Left ventricle myocardium inferior (tissue), 1 donor: ENCODE measurements around the gene ASPN. TPM values are rescaled to one million over a fixed set of nuclear protein-coding genes. Genes with fewer than 3 reads are reported as not detected.
"Not testable (repeated sequence)": the region's sequence is repeated elsewhere in the genome, so short reads cannot be mapped to it uniquely, and the experiment has no call there.

Source experiments
- DNase-seq: peaks from one replicate; pipeline ENCODE4 v3.0.0-alpha.2; 2020
- H3K27ac ChIP-seq: fragments of 200-600 bp; replicated peaks from 2 replicates; pipeline ENCODE4 v1.8.0; 2021
- H3K27me3 ChIP-seq: fragments of 200-600 bp; 2 replicates; pipeline ENCODE4 v1.8.0; 2021; ENCODE audit warnings: low read depth
- H3K36me3 ChIP-seq: fragments of 200-600 bp; 2 replicates; pipeline ENCODE4 v1.8.0; 2021
- H3K4me1 ChIP-seq: fragments of 200-600 bp; 2 replicates; pipeline ENCODE4 v1.8.0; 2021
- H3K4me3 ChIP-seq: fragments of 200-600 bp; 2 replicates; pipeline ENCODE4 v1.8.0; 2021; ENCODE audit warnings: mild to moderate bottlenecking, moderate library complexity
- H3K9me3 ChIP-seq: fragments of 200-600 bp; replicated peaks from 2 replicates; pipeline ENCODE4 v1.8.0; 2021
- intact Hi-C: fragments of 100-400 bp; cut with micrococcal nuclease; formaldehyde crosslinking; loops from one replicate; pipeline ENCODE4 v1.11.0; 2022
- total RNA-seq: library from RNA; stranded (reverse); fragmentation: NEBNext Ultra II Directional; extraction: Animal tissue kit (Norgen Biotek cat#: 25700); gene quantifications from one replicate; pipeline ENCODE4 v1.2.1, GENCODE V29; 2021
- TF ChIP-seq, protein P1 (sequence below): fragments of 200-600 bp; IDR thresholded peaks from 2 replicates; pipeline ENCODE4 v1.8.0; 2021; ENCODE audit warnings: antibody characterized with exemption, mild to moderate bottlenecking, borderline replicate concordance
- donor health status: DM: no; HTN: yes; CAD: no; lungs with severe emphysema.

The ASPN gene
- total RNA-seq, 1 donor from 2014 or later, result 17.5 TPM

DNA sequence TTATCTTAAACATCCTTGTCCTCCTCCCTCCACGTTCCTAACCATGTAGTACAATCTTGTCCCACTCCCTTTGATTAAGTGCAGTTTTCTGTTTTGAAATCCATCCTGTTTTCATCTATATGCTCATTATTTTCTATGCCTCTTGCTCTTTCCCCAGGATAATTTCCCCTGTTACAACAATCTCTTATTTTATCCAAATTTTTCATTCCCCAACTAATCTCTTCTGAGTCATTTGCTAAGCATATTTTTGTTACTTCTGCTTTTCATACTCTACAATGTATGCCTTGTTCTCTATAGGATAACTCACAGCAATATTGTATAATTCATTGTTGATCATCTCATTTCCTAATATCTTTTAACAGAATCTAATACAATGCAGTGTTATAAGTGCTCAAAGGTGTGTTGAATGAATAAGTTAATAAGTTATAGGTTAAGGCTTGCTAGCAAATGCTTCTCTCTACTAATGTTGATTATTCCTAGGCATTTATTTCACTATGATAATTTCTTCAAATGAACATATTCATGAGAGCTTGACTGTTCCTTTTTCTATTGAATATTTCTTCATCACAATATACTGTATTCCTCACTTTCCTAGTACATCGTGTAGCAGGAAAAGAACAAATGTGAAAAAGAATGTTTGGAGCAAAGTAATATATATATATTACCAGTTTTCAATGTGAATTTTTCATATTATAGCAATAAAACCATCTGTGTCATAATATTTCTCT, 59.5 kb downstream of the ASPN start:
- peaks cover 10% of the 10 kb centered on the region for H3K4me1 ChIP-seq
- peak overlapping the region; percentile 67 for H3K27ac ChIP-seq
- no peaks in the 10 kb centered on the region for H3K9me3 ChIP-seq
- no peak for DNase-seq
- no peaks in the 10 kb centered on the region for H3K27me3 ChIP-seq
- intact Hi-C loops, result no loop called here
- TF ChIP-seq, protein P1, sequence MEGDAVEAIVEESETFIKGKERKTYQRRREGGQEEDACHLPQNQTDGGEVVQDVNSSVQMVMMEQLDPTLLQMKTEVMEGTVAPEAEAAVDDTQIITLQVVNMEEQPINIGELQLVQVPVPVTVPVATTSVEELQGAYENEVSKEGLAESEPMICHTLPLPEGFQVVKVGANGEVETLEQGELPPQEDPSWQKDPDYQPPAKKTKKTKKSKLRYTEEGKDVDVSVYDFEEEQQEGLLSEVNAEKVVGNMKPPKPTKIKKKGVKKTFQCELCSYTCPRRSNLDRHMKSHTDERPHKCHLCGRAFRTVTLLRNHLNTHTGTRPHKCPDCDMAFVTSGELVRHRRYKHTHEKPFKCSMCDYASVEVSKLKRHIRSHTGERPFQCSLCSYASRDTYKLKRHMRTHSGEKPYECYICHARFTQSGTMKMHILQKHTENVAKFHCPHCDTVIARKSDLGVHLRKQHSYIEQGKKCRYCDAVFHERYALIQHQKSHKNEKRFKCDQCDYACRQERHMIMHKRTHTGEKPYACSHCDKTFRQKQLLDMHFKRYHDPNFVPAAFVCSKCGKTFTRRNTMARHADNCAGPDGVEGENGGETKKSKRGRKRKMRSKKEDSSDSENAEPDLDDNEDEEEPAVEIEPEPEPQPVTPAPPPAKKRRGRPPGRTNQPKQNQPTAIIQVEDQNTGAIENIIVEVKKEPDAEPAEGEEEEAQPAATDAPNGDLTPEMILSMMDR, result no peak
- peak overlapping the region; percentile 42 for H3K4me3 ChIP-seq
- H3K36me3 ChIP-seq, result no peaks in the 10 kb centered on the region

DNA sequence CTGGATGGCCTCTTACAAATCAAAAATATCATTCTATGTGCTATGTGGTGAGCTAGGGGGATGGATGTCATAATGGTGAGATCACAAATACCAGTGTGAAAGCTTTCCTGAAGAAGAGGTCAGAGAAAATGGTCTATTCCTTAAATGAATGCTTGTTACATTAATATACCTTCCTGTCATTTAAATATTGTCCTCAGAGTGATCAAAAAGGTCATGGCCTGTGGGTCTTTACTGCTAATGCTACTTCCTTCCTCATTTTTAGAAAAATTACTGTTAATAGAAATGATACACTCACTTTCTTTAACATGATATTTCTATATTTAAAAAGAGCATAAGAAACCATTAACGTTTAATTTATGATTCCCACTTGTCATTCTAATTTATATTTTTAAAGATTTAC, 67.7 kb downstream of the ASPN start:
- Histone ChIP-seq H3K4me3 (no peak overlapping the region), H3K27me3 (no peaks in the 10 kb centered on the region), H3K36me3 (no peaks in the 10 kb centered on the region), H3K4me1 (peaks cover 4% of the 10 kb centered on the region), H3K9me3 (no peaks in the 10 kb centered on the region), H3K27ac (no peak overlapping the region)
- DNase-seq, result no peak
- TF ChIP-seq, protein P1, result no peak
- intact Hi-C loops, result no loop called here

DNA sequence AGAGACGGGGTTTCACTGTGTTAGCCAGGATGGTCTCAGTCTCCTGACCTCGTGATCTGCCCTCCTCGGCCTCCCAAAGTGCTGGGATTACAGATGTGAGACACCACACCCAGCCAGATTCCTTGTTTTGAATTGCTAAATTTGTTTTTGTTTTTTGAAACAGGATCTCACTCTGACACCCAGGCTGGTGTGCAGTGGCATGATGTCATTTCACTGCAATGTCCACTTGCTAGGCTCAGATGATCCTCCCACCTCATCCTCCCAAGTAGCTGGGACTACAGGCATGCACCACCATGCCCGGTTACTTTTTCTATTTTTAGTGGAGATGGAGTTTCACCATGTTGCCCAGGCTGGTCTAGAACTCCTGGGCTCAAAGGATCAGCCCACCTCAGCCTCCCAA, 71.1 kb downstream of the ASPN start:
- H3K27ac ChIP-seq, result peak overlapping the region; percentile 24
- H3K9me3 ChIP-seq, H3K36me3 ChIP-seq, H3K27me3 ChIP-seq, DNase-seq, H3K4me3 ChIP-seq, intact Hi-C loops: not testable (repeated sequence)
- peaks cover 13% of the 10 kb centered on the region for H3K4me1 ChIP-seq

DNA sequence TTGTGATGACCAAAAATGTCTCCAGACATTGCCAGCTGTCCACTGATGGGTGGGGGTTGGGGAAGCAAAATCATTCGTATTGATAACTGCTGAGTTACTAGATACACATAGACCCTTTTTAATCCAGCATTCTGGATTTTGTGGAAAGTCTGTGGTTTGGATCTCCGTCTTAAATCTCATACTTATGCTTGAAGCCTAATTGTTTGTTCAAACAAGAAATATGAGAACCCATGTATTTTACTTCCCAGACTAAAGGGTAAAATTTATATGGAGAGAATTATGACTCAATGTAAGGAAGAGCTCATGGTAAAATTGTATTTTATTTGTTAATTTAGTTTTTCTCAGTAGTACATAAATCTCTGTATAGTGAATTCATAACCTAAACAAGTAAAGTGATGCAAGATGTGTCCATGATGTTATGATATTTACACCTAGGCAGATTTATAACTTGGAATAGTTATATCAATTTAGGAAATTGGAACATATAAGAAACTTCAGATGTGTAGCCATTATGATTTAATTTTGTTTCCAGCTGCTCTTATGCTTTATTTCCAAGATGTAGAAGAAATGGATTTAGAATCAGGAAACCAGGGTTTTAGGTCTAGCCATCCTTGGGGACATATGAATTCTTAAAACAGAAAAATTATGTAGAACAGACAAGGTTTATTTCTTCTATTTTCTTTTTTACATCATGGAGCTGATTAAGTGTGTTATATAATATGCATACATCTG, 73.4 kb downstream of the ASPN start:
- DNase-seq, result no peak
- Histone ChIP-seq H3K4me3 (no peak overlapping the region), H3K9me3 (no peaks in the 10 kb centered on the region), H3K4me1 (peaks cover 14% of the 10 kb centered on the region), H3K27ac (no peak overlapping the region), H3K27me3 (no peaks in the 10 kb centered on the region), H3K36me3 (no peaks in the 10 kb centered on the region)
- intact Hi-C loops, result no loop called here
- TF ChIP-seq, protein P1, result no peak

DNA sequence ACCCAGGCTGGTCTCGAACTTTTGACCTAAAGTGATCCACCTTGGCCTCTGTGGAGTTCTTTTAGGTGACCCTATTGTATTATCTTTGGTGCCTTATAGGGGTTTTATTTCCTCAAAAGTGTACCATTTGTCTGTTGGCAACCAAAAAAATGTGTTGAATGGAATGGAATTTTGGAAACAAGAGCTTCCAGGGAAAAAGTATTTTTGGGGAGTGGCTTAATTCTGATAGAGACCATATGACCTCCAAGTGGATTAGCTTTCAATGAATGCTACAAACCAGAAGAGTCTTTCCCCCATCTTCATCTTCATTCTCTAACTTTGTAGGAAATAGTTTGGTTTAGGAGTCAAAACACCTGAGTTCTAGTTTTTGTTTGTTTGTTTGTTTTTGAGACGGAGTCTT, 74.5 kb downstream of the ASPN start:
- Histone ChIP-seq H3K4me1 (peaks cover 14% of the 10 kb centered on the region), H3K9me3 (no peaks in the 10 kb centered on the region), H3K27ac (no peak overlapping the region), H3K27me3 (no peaks in the 10 kb centered on the region), H3K36me3 (no peaks in the 10 kb centered on the region), H3K4me3 (no peak overlapping the region)
- intact Hi-C loops, result no loop called here
- no peak for DNase-seq
- TF ChIP-seq, protein P1, result no peak

DNA sequence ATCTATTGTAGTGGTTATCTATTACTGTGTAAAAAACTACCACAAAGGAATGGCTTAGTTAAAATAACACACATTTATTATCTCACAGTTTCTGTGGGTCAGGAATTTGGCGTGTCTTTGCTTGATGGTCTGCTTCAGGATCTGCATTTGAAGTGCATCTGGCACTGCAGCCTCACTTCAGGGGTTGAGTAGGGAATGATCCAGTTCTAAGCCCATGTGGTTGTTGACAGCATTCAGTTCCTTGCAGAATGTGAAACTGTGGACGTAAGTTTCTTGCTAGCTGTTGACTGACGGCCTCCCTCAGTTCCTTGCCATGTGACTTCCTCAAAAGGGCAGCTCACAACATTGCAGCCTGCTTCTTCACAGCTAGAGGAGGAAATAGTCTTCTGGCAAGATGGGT, 75.8 kb downstream of the ASPN start:
- intact Hi-C loops, result no loop called here
- no peak for DNase-seq
- Histone ChIP-seq H3K27ac (peak overlapping the region; percentile 57), H3K4me1 (peaks cover 14% of the 10 kb centered on the region), H3K4me3 (peak overlapping the region; percentile 35), H3K9me3 (no peaks in the 10 kb centered on the region), H3K27me3 (no peaks in the 10 kb centered on the region), H3K36me3 (no peaks in the 10 kb centered on the region)
- TF ChIP-seq, protein P1, result no peak
